NCI-H345 treated with DMSO at 0.1 percent for 48 hours (cell line): Measurements from ENCODE around the gene LINC00237.

Experiments
- DNase-seq: peaks from one replicate; lab custom pipeline; 2025; ENCODE audit not compliant: unreplicated experiment; lab: John Stamatoyannopoulos, UW

Gene LINC00237

DNA sequence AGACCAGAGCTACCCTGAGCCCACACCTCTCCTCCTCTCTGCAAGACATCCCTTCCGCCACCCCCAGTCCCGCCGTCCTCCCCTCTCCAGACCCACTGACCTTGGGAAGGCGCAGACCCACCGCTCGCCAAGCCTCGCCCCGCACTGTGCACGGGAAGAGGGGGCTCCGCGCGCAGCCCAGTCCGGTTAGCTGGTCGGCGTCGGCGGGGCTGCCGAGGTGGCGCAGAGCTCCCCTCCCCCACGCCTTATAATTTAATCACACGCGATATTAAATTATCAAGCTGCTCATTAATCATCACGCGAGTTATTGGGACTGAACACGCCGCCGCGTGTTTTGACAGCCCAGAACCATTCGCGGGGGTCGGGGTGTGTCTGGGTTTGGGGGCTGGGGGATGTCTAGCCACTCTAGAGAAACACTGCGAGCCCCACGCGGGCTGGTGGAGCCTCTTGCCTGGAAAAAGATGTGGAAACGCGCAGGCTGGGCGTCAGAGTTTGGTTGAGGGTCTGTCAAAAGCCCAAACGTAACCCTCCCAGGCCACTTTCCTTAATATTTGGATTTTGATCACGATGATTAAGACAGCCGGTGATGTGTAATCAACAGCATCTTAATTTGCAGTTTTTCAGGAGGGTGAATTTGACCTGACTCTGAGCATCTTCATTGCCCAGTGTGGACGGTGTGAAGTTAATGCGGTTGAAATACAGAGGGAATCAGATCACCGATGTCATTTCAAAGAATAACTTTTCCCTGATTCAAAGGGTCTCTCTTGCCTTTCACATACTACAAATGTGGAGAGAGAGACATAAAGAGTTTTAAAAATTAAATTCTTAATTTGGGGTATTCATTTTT is at the start of gene LINC00237:
LINC00237 (minus strand) TSS at position 188 of the 847 bp plus-strand sequence.
- DNase-seq, result no peak

DNA sequence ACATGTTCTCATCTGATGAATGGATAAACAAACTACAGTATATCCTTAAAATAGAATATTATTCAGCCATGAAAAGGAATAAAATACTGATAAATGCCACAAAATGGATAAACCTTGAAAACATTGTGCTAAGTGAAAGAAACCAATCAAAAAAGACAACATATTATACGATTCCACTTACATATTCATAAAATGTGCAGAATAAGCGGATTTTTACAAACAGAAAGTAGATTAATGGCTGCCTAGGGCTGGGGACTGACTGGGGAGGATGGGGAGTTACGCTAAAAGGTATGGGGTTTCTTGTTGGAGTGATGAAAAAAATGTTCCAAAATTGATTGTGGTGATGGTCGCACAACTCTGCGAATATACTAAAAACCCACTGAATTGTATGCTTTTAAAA is 49.1 kb upstream of the LINC00237 start:
- no peak for DNase-seq

DNA sequence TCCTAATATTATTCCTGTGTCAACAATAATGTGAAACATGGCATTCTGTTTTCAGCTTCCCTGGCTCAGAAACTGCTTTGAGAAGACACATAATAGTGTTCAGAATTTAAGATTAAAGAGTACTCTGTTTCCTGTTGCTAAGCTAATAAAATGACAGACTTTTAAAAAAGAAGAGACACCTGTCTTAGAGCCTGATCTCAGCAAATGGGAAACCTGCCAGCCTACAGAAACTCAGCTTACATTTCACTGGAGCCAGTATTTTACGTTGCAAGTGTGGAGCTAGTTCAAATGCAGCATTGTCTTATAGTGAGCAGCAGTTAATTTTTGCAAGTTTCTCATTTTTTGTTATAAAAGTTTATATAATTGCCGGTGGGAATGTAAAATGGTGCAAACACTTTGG is 48.5 kb upstream of the LINC00237 start:
- no peak for DNase-seq

DNA sequence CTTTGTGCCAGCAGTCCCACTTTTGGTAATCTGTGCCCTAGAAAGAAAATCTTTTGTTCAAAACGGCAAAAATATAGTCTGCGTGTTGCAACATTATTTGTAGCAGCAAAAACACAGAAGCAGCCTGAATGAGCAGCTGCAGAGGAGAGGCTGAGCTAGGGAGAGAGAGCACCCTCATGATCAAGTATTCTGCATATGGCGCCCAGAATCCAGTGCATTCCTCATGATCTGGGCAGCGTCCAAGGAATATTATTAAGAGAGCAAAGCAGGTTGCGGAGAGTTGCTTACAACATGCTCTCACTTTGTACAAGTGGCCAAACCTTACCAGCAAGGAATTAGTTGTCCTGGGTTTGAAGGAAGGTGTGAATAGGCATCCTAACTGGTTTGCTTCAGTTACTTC is 45.6 kb upstream of the LINC00237 start:
- DNase-seq, result no peak

DNA sequence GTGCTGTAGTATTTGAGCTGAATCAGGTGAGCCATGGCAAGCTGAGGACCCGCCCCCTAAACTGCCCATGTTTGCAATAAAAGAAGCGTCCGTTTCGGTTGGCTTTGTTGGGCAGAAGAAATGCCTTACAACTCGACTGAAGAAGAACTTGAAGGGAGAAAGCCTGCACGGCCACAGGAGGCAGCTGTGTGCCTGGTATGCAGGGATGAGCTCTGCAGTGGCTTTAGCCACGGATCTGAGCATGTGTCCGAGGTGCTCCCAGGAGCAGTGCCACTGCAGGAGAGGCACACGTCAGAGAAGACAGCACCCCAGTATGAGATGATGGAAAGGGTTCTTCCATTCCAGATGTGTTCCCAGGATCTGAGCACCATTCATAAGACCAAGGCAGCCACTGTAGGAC is 43.2 kb upstream of the LINC00237 start:
- DNase-seq, result no peak

DNA sequence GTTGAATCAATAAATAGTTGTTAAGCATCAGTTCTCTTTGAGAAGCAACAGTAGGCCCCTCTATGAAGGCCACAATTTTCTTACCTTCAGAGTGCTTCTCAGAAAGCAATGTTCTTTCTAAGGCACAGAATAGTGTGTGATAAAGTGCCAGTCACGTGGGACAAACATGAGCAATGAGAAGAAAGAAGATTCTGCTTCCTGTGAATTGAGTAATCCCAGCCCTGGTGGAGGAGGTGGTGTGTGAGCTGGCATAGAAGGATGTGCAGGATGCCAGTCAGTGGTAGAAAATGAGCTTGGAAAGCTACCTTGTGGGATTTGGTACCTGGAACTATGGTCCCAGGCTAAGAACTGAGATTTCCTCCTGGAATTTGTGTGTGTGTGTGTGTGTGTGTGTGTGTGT is 41.4 kb upstream of the LINC00237 start:
- DNase-seq, result no peak

DNA sequence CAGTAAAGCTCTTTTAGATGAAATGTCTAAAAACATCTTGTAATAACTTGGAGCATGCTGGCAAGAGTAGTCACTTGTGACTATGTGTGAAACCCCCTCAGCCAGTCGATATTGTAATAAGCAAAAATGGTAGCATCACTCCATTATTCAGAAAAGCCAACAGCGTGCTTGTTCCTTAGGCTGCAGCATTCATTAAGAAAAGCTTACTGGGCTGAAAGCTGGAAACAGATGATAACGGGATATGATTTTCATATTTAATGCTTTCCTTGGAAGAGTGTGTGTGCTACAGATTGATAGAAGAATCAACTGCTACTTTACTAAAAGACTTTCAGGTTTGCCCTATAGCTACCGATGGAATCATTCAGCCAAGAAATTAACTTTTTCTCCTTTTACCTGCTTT is 40.1 kb upstream of the LINC00237 start:
- DNase-seq, result no peak

DNA sequence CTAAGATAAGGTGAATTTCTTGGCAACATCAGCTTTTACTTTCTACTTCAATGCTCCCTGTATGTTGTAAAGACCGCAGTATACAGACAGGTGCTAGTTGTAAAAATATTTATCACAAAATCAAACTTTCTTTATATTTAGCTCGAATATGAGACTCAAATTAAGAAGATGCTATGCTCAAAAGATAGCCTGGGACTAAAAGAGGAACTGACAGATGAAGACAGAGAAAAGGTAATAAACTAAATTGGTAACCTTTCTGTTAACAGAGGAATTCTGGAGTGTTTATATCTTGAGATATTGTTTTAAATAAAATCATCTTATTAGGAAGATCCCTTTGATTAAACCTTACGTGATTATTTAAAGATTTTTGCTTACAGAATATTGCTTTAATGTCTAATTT is 39.3 kb upstream of the LINC00237 start:
- no peak for DNase-seq

DNA sequence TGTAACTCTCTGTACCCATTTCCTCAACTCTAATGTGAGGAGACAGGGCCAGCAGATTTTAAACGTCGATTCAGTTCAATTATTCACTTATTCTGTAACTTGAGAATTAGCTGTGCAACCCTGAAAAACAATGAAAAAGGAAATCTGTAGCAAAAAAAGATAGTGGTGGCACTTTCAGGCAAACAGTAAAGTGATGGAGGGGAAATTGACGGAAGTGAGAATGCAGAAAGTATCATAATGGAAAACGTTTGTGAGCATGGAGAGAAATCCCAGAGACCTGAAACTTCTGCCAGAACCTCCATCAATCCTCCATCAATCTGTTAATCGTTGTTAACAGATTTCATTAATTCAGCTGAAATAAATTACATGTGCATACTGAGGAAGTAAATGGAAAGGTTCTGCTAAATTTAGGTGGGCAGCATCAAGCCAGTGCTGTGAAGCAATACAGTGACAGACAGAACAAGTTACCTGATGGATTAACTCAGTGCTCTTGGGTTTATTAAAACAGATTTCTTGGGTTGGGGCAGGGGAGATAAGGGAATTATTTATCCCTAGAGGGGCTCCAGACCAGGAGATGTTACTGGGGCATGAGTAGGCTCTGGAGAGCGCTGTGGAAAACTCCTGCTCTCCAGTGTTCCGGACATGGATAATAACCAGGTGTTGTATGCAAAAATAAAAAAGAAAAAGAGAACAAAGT is 37.2 kb upstream of the LINC00237 start:
- no peak for DNase-seq

DNA sequence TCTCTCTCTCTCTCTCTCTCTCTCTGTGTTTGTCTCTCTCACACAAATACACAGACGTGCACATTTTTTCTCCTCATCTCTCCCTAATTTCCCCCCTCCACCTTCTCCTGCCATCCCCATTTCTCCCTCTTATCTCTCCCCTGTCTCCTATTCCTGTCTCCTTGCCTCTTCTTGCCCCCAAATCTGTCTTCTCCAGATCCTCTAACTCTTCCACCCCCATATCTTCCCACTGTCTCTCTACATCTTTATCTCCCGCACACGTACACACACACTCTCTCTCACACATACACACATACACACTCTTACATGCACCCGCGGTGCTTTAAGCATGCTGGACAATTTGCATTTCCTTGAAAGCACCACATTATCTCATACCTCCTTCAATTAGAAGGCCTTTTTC is 35.7 kb upstream of the LINC00237 start:
- no peak for DNase-seq

DNA sequence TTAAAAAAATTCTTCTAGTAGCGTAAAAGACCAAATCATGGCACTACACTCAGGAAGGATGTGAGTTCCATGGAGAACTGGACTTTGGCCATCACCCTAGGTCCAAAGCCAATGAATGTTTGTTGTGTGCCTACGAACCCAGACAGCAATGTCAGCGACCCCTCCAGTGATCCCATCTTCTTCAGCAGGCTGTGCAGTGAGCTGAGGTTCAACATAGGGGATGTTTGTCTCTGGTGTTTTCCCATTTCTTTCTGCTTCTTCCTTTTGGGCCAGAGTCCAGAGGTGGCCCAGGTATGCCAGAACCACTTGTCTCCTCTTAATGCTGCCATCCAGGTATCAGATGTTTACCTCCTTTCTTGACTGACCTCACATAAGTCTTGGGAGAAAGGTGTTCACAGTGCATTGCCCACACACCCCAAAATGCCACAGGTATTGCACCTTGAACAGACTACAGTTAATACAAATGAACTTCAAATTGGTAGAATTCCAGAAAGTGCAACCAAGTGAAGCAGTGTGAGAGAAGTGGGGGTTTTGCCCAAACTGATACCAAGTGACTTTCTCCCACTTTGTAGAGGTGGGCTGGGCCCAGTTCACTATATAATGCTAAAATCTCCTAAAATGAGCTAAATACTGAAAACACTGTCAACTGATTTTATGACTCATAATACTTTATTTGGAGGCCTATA is 33.9 kb upstream of the LINC00237 start:
- no peak for DNase-seq

DNA sequence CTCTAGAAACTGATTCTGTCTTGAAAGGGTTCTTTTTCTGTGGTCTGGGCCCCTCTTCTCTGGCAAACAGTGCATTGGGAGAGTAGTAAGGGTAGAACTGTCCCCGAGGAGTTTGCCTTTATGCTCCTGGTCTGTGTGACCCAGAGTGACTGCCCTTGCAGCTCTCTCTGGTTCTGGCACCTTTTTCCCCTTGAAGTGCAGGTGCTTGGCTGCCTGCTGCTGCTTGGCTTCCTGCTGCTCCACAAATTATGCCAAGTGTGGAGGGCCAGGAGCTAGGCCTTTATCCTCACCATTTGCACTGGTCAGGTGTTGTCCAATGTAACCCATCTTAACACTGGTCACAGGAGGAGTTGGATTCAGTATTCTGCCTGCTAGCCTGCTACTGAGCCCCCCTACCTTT is 30.9 kb upstream of the LINC00237 start:
- DNase-seq, result peak; percentile 8

DNA sequence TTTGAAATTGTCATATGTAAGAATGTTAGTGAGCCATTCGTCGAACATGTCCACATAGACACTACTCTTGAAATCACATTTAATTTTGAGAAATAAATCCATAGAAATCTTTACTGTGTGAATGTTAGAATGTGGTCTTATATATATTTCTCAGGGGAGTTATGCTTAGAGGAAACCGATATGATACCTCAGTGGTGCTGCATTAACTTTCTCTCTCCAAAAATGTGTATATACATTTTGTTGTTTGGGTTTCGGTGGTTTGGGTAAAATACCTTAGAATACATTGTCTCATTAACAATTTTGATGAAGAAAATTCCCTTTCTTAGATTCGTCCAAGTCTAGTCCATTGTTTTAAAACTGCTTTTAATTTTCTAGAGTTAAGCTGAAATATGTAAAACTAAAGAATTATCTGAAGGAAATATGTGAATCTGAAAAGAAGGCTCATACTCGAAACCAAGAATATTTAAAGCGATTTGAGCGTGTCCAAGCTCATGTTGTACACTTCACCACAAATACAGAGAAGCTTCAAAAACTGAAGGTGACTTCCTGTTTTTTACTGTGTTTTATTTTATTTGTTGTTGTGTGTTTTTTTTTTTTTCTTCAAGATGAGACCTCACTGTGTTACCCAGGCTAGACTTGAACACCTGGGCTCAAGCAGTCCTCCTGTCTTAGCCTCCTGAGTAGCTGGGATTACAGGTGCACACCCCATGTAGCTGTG is 30.0 kb upstream of the LINC00237 start:
- DNase-seq, result no peak

DNA sequence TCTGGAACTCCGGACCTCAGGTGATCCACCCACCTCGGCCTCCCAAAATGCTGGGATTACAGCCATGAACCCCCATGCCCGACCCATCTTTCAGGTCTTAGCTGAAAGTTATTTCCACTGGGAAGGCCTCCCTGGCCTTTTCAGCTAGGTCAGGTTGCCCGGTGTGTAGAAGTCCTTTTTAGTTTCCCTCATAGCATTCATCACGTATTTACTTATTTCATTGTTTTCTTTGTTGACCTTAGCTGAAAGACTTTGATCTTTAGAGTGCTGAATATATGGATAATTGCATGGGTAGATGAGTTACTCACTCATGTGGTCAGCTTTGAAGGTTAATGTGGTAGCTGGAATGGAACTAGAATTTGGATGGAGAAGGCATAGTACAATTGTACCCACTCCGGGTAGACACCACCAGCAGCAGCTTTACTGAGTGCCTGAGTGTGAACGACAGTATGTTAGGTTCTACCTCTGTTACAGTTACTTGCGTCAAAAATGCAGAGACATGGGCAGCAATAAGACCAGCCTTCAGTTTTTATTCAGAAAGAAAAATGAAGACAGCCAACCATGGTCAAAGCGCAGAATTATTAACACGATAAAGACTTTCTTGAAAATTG is 28.8 kb upstream of the LINC00237 start:
- no peak for DNase-seq

DNA sequence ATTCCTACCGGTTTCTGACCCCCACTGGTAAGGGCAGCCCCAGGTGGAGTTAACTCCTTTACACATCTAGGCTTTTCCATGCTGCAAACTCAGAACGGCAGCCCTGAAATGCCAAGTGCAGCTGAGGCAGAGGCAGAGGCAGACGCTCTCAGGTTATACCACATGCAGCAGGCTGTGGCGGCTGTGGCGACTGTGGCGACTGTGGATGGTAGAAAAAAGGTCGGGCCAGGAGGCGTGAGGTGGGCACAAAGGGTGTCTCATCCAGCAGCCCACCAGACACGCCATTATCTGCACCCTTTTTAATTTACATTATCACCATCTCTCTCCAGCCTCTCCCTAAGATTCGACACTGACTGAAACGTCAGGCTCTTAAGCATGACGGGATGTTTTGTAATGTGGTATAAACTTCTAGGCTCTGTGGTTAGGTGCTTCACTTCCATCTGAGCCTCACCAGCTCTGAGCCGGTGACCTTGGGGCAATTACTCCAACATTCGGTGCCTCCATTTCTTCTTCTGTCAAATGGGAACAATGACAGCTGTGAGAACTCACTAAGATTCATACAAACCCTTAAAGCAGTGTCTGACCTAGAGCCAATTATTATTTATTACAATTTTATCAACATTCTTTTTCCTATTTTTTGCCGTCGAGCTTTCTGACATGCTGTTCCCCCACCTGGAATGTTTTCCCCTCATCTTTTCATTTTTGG is 27.9 kb upstream of the LINC00237 start:
- no peak for DNase-seq

DNA sequence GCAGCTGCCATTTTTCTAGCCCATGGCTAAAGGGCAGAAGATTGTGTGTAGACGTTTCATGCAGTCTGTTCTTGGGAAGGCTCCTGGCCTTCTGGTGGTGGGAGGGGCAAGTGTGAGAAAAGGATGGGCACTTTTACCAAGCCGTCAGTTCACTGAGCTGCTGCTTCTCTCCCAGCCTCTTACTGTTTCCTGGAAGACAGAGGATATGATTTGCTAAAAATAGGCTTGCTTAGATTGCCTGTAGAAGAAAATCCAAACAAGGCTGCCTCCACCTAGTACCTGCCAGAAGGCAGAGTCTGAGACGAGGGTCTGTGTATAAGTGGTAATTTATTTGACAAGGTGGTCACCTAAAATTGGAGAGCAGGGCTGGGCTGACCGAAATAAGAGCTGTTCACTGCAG is 27.2 kb upstream of the LINC00237 start:
- DNase-seq, result no peak

DNA sequence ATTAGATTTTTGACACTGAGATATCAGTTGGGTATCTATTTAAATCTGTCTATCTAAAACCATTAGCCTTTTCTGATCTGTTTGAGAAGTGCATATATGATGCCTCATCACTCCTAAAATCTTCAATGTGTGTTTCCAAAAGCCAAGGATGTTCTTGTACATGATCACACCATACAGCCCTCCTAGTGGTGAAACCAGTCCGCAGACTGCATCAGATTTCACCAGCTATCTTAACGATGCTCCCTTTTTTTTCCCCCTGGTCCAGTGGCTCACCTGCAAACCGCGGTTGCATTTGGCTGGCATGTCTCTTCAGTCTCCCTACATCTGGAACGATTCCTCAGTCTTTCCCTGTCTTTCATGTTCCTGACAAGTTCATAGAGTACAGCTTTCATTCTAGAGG is 23.7 kb upstream of the LINC00237 start:
- no peak for DNase-seq

DNA sequence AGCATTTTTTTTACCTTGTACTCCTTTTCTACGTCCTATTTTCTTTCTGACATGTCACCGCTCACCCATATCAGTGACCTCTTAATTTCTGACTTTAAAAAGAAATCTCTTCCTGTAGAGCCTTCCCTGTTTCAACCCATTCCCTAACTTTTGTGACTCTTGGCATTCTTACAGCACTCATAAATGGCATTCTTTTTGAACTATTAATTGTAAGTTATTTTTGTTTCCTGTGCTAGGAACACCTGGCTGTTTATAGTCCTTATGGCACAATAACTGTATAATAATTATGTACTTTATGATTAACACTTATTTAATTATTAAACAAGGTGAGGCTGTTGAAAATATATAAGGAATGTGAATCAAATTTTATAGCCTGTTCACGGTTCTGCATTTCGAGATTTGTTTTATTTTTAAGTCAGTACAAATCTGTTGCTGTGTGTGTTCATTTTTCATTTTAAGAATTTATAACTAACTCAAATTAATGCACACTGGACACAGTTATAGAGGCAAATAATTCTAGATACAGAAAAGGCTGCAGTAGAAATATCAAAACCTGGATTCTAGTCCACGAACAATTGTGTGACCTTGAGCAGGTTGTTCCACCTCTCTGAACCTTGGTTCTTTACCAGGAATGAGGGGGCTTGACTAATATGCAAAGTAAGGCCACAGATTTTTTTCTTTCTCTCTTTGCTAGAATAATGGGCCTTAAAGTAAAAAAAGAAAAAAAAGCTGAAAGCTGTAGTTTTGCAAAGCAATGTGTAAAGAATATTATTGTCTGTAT is 21.2 kb upstream of the LINC00237 start:
- DNase-seq, result no peak

DNA sequence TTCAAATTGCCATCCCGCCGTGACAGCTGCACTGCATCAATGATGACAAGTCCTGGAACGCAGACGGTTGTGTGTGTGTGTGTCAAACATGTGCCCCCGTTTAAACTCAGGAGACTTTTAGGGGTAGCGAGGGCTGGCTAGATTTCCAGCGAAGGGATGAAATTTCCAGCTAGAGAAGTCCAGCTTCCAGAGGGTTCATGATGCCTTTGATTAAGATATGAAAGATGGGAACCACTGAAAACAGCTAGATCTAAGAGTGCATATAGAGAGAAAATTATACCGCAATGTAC is 20.4 kb upstream of the LINC00237 start:
- DNase-seq, result peak; percentile 10
